HepG2 (cell line): Measurements from ENCODE around the gene GPR162. TPM values are rescaled to one million over a fixed set of nuclear protein-coding genes. Genes with fewer than 3 reads are reported as not detected.

ENCODE experiments used
- ATAC-seq: fragments of 200-7000 bp; cut with Tn5 transposase; 3 replicates; pipeline ENCODE4 v1.9.1; 2020; ENCODE audit warnings: mild to moderate bottlenecking, moderate library complexity
- BruUV-seq: library from RNA; stranded (reverse); fragments of 400-500 nt; replicated peaks from 2 replicates; lab custom pipeline; 2021; lab: Mats Ljungman, UMichigan
- CTCF ChIA-PET: fragments of 300-600 bp; formaldehyde crosslinking; extraction: SDS; loops from one replicate; lab custom pipeline; 2021; ENCODE audit warnings: low total read pairs, inconsistent platforms, low intra/inter-chr PET ratio; lab: Yijun Ruan, JAX
- POLR2A ChIA-PET: fragments of 350-600 bp; sonication (Branson Sonifier 250); formaldehyde crosslinking; loops from one replicate; lab custom pipeline; 2020; ENCODE audit warnings: antibody characterized with exemption, inconsistent platforms; lab: Yijun Ruan, JAX
- DNase-seq: peaks from one replicate; pipeline ENCODE4 v3.0.0-alpha.2; 2015; ENCODE audit warnings: low spot score
- FAIRE-seq: peaks from 3 replicates; lab custom pipeline; 2011; peaks lifted over from hg19 to GRCh38; lab: Jason Lieb, UNC
- H2AFZ ChIP-seq: one replicate; pipeline ENCODE4 v1.6.1; 2011; ENCODE audit warnings: low read length, inconsistent platforms
- H3K27ac ChIP-seq: fragments of 300-600 bp; 3 replicates; pipeline ENCODE4 v1.8.0; 2011; ENCODE audit warnings: mixed run types, mild to moderate bottlenecking, mixed read lengths, low read length, inconsistent platforms; ENCODE audit not compliant: insufficient read depth; ENCODE audit errors: extremely low read length
- H3K27me3 ChIP-seq, 2 experiments: fragments of 200-600 bp in 1 of 2; 2 replicates in 1 of 2; 3 replicates in 1 of 2; pipeline versions ENCODE4 v1.6.0 to v1.8.0; 2011; ENCODE audit warnings: low read length in 2 of 2, mild to moderate bottlenecking in 2 of 2, moderate library complexity in 2 of 2, inconsistent platforms in 1 of 2; ENCODE audit not compliant: insufficient read depth in 2 of 2, control insufficient read depth in 1 of 2
- H3K36me3 ChIP-seq, 2 experiments: fragments of 200-600 bp in 1 of 2; replicated peaks in 1 of 2; 2 replicates in 1 of 2; 3 replicates in 1 of 2; pipeline versions ENCODE4 v1.5.1 to v1.8.0; 2011; ENCODE audit warnings: low read length in 2 of 2, inconsistent platforms in 1 of 2; ENCODE audit not compliant: insufficient read depth in 2 of 2, control insufficient read depth in 1 of 2
- H3K4me1 ChIP-seq: 2 replicates; pipeline ENCODE4 v1.5.1; 2012; ENCODE audit warnings: low read length, inconsistent platforms; ENCODE audit not compliant: insufficient read depth
- H3K4me2 ChIP-seq: 2 replicates; pipeline ENCODE4 v1.6.0; 2011; ENCODE audit warnings: low read depth, low read length, inconsistent platforms
- H3K4me3 ChIP-seq, 3 experiments: fragments of 200-600 bp in 1 of 3; sonication (generic), shearing (Covaris generic) in 1 of 3; replicated peaks in 1 of 3; 2 replicates each; pipeline ENCODE4 v1.5.1; 2011 to 2016; ENCODE audit warnings: low read length in 3 of 3, inconsistent platforms in 2 of 3, low read depth in 2 of 3, mild to moderate bottlenecking in 2 of 3, control low read depth in 1 of 3, mixed read lengths in 1 of 3; ENCODE audit not compliant: insufficient read depth in 1 of 3
- H3K79me2 ChIP-seq: one replicate; pipeline ENCODE4 v1.6.1; 2011; ENCODE audit warnings: low read length, inconsistent platforms; ENCODE audit not compliant: insufficient read depth
- H3K9ac ChIP-seq: 2 replicates; pipeline ENCODE4 v1.6.0; 2011; ENCODE audit warnings: mild to moderate bottlenecking, low read depth, low read length, inconsistent platforms; ENCODE audit not compliant: insufficient read depth
- H3K9me3 ChIP-seq: 2 replicates; pipeline ENCODE4 v1.5.1; 2012; ENCODE audit warnings: mild to moderate bottlenecking, low read length
- H4K20me1 ChIP-seq: 2 replicates; pipeline ENCODE4 v1.6.0; 2011; ENCODE audit warnings: inconsistent platforms, mild to moderate bottlenecking, low read length, moderate library complexity; ENCODE audit not compliant: insufficient read depth
- ARHGAP35 ChIP-seq: sonication (generic); formaldehyde crosslinking; IDR thresholded peaks from 2 replicates; pipeline ENCODE4 v1.9.0; 2022; ENCODE audit warnings: mild to moderate bottlenecking, inconsistent platforms, moderate library complexity, missing genetic modification reagents, borderline replicate concordance
- CBX5 ChIP-seq: sonication (generic); formaldehyde crosslinking; IDR thresholded peaks from 2 replicates; pipeline ENCODE4 v1.4.0; 2020; ENCODE audit warnings: missing genetic modification reagents, borderline replicate concordance
- IRX3 ChIP-seq: sonication (generic); formaldehyde crosslinking; IDR thresholded peaks from 2 replicates; pipeline ENCODE4 v1.8.1; 2023; ENCODE audit warnings: mild to moderate bottlenecking, low read depth, missing genetic modification reagents, borderline replicate concordance
- KDM2A ChIP-seq: sonication (generic); formaldehyde crosslinking; IDR thresholded peaks from 2 replicates; pipeline ENCODE4 v1.4.0; 2020; ENCODE audit warnings: low read depth, missing genetic modification reagents, borderline replicate concordance
- MIXL1 ChIP-seq: IDR thresholded peaks from 2 replicates; pipeline ENCODE4 v1.6.1; 2016
- MXD4 ChIP-seq: IDR thresholded peaks from 2 replicates; pipeline ENCODE4 v1.6.1; 2016; ENCODE audit warnings: mild to moderate bottlenecking, missing biosample characterization, missing genetic modification reagents
- NCOA2 ChIP-seq: sonication (generic); formaldehyde crosslinking; IDR thresholded peaks from 2 replicates; pipeline ENCODE4 v1.8.0; 2022; ENCODE audit warnings: inconsistent platforms
- POGK ChIP-seq: sonication (generic); formaldehyde crosslinking; conservative IDR thresholded peaks from 2 replicates; pipeline ENCODE4 v1.8.0; 2022; ENCODE audit warnings: mild to moderate bottlenecking, moderate library complexity, missing genetic modification reagents
- PREB ChIP-seq: sonication (generic); formaldehyde crosslinking; IDR thresholded peaks from 2 replicates; pipeline ENCODE4 v1.4.0; 2020; ENCODE audit warnings: missing genetic modification reagents
- SRY ChIP-seq: sonication (generic); formaldehyde crosslinking; IDR thresholded peaks from 2 replicates; pipeline ENCODE4 v1.8.0; 2022; ENCODE audit warnings: mild to moderate bottlenecking, missing genetic modification reagents
- TCF7L2 ChIP-seq: IDR thresholded peaks from 2 replicates; pipeline ENCODE4 v1.6.1; 2011; ENCODE audit warnings: mild to moderate bottlenecking, low read depth, low read length, moderate library complexity
- TFAP4 ChIP-seq: sonication (generic); IDR thresholded peaks from 2 replicates; pipeline ENCODE4 v1.6.1; 2016; ENCODE audit warnings: low read depth, borderline replicate concordance
- ZFP37 ChIP-seq: sonication (generic); formaldehyde crosslinking; IDR thresholded peaks from 2 replicates; pipeline ENCODE4 v1.4.0; 2020; ENCODE audit warnings: missing genetic modification reagents, borderline replicate concordance
- ZNF10 ChIP-seq: sonication (generic); formaldehyde crosslinking; IDR thresholded peaks from 2 replicates; pipeline ENCODE4 v1.4.0; 2020; ENCODE audit warnings: mild to moderate bottlenecking, low read depth, missing genetic modification reagents, borderline replicate concordance
- ZNF557 ChIP-seq: sonication (generic); formaldehyde crosslinking; IDR thresholded peaks from 2 replicates; pipeline ENCODE4 v1.4.0; 2020; ENCODE audit warnings: missing genetic modification reagents
- ZNF768 ChIP-seq: sonication (generic); formaldehyde crosslinking; IDR thresholded peaks from 2 replicates; pipeline ENCODE4 v1.4.0; 2020; ENCODE audit warnings: missing genetic modification reagents
- ZNF878 ChIP-seq: sonication (generic); formaldehyde crosslinking; IDR thresholded peaks from 2 replicates; pipeline ENCODE4 v1.8.1; 2023; ENCODE audit warnings: mild to moderate bottlenecking, missing genetic modification reagents, moderate library complexity
- WGBS: methylation state at CpG from one replicate; pipeline ENCODE4 v1.1.6; 2017; ENCODE audit warnings: low lambda C conversion rate; 5-methylcytosine and 5-hydroxymethylcytosine counted together
- in situ Hi-C: cut with HindIII; loops from 2 replicates; pipeline ENCODE4 v1.10.0; 2017; ENCODE audit warnings: low pct_unique_long_range_greater_than_20kb; ENCODE audit not compliant: extremely low pct_ligation_motif_present
- intact Hi-C: fragments of 100-400 bp; cut with micrococcal nuclease; formaldehyde crosslinking; loops from one replicate; pipeline ENCODE4 v1.10.0; 2022; ENCODE audit not compliant: unreplicated experiment
- polyA plus RNA-seq, 8 experiments: library from polyadenylated mRNA; depleted of rRNA in 3 of 8; stranded (reverse) in 7 of 8; unstranded in 1 of 8; fragments of >200 nt; fragmentation: Illumina TruSeq in 4 of 8; extraction: Trizol in 4 of 8; gene quantifications; 2 replicates each; pipeline versions ENCODE4 v1.2.1 to v1.2.3, GENCODE V29; 2011 to 2016; ENCODE audit warnings: low read depth in 4 of 8, missing spikeins in 1 of 8, mixed read lengths in 1 of 8; ENCODE audit not compliant: insufficient read depth in 1 of 8
- total RNA-seq, 5 experiments: library from RNA; depleted of rRNA; stranded (reverse); fragments of >200 nt; fragmentation: Illumina TruSeq; extraction: Trizol; gene quantifications; 2 replicates each; pipeline ENCODE4 v1.2.3, GENCODE V29; 2016; ENCODE audit warnings: low read depth in 1 of 5

GPR162 gene
- total and polyA plus RNA-seq, 2 of the 13 experiments (the other 11 are each of a cell fraction or from before 2014, with no cell fraction given), result 0.08 TPM; not detected in 1

GRCh38 chr12:6826125-6826733 is 4.6 kb downstream of the GPR162 start:
- TF ChIP-seq ZNF878 (CRISPR knock-in tag) (no peak), IRX3 (CRISPR knock-in tag) (no peak), ZNF10 (CRISPR knock-in tag) (no peak), NCOA2 (CRISPR knock-in tag) (no peak), TCF7L2 (no peak), MIXL1 (CRISPR knock-in tag) (no peak), POGK (CRISPR knock-in tag) (no peak), SRY (no peak), KDM2A (CRISPR knock-in tag) (no peak), ZNF557 (no peak), ARHGAP35 (CRISPR knock-in tag) (no peak), CBX5 (no peak), ZNF768 (no peak), MXD4 (CRISPR knock-in tag) (no peak), TFAP4 (no peak), ZFP37 (CRISPR knock-in tag) (no peak), PREB (no peak)
- H3K9me3 ChIP-seq, result no peaks in the 10 kb centered on the region
- H2AFZ ChIP-seq, result no peak overlapping the region
- peaks cover 16% of the 10 kb centered on the region for H3K79me2 ChIP-seq
- ChIA-PET CTCF (interaction anchor here (0.7 to 2.6 kb wide), 6 partner anchors 68 to 209 kb away, joined by 3 to 34 read pairs (median 5); partner anchors contain the start of gene MLF2), POLR2A (no interaction called here)
- H3K9ac ChIP-seq, result no peak overlapping the region
- H3K36me3 ChIP-seq, result peaks cover 6 to 7% of the 10 kb centered on the region in 2 experiments; a peak in 3 of 5 replicates
- ATAC-seq, result no peak
- no TSS peak for BruUV-seq
- no peak for DNase-seq
- no peak overlapping the region for H3K4me2 ChIP-seq
- FAIRE-seq, result no peak
- H3K27ac ChIP-seq, result no peak overlapping the region
- in situ Hi-C loops (loop anchor here (5.0 kb wide), 1 partner anchor 74 kb away; the partner anchor contains the start of gene MLF2), intact Hi-C loops (loop anchor here (10.0 kb wide), 1 partner anchor 211 kb away; no protein-coding TSS in a partner anchor)
- H3K4me3 ChIP-seq, result no peak overlapping the region
- WGBS, result 90% methylated on average over 10 of the region's 17 CpGs
- peaks cover 30% of the 10 kb centered on the region for H3K4me1 ChIP-seq
- peaks cover 0 to 2% of the 10 kb centered on the region in 2 experiments; a peak in 1 of 5 replicates for H3K27me3 ChIP-seq
- no peaks in the 10 kb centered on the region for H4K20me1 ChIP-seq
